ENCODE results near the gene PXDN. TPM values are rescaled to one million over a fixed set of nuclear protein-coding genes. Genes with fewer than 3 reads are reported as not detected.

PXDN gene
- total and polyA plus RNA-seq, 9 of the 15 experiments (the other 6 are each of a cell fraction or from before 2014, with no cell fraction given) = 0.49 TPM; not detected in 8

DNA sequence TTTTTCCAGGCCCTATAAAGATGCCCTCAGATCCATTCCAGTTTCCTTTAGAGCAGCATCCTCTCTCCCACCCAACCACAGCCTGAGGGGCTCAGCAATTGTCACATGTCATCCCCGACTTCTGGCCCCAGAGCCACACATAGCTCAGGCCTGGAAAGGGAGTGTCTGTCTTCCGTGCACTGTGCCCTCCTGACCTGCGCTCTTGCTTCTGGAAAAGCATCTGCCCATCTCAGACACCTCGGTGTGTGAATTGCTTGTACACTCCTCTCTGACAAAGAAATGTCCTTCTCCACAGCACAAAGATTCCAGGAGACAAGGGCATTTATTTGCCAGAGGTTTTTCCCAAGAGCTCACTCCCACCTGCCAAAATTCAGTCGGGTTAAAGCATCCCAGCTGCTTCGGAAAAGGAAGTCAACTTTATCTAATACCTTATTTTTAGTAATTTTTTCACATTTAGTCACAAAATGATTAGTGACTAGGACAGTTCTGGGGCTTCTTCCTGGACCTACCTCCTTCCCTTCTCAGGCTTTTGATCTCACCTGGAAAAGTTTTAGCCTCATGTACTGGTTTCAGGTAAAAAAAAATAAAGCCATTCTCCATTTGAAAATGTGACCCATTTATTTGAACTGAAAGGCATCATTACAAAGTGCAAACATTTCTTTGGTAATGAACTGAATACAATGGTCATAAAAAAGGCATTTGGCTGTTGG lies 112.9 kb downstream of the PXDN start (continued):
- TF ChIP-seq JUND (IDR thresholded peaks at IDR 0.05; ENCODE audit: borderline replicate concordance, low read depth, low read length) (no peak), JUND (tag; IDR thresholded peaks at IDR 0.05; ENCODE audit: borderline replicate concordance, low read depth, low read length) (no peak)

GRCh38 chr2:1628893-1629292 lies 115.4 kb downstream of the PXDN start:
- Histone ChIP-seq H3K79me2 (ENCODE audit: control insufficient read depth, insufficient read depth, low read length) (no peaks in the 10 kb centered on the region), H3K9ac (ENCODE audit: insufficient read depth in 1 of 2, low read depth in 2 of 2, low read length in 2 of 2) (no peak overlapping the region), H2AFZ (ENCODE audit: low read depth, low read length) (no peak overlapping the region), H3K36me3 (ENCODE audit: control insufficient read depth, insufficient read depth, low read length) (no peaks in the 10 kb centered on the region), H3K27ac (ENCODE audit: extremely low read depth, low read depth, low read length) (no peak overlapping the region), H4K20me1 (replicated peaks; ENCODE audit: control insufficient read depth, insufficient read depth, low read length) (no peaks in the 10 kb centered on the region), H3K4me1 (replicated peaks in 1 of 2; ENCODE audit: control insufficient read depth in 2 of 2, insufficient read depth in 2 of 2, low read length in 2 of 2) (peaks cover 0 to 4% of the 10 kb centered on the region in 2 experiments; a peak in 1 of 5 replicates), H3K4me2 (ENCODE audit: insufficient read depth, low read length) (no peak overlapping the region), H3K9me1 (ENCODE audit: control insufficient read depth, insufficient read depth, low read length) (peaks cover 3% of the 10 kb centered on the region), H3K4me3 (no peak overlapping the region), H3K27me3 (ENCODE audit: control insufficient read depth in 2 of 2, insufficient read depth in 2 of 2, low read length in 2 of 2) (peaks cover 15 to 34% of the 10 kb centered on the region in 2 experiments; a peak in 3 of 5 replicates), H3K9me3 (replicated peaks; ENCODE audit: control insufficient read depth, insufficient read depth, low read depth, low read length) (no peaks in the 10 kb centered on the region)
- ATAC-seq (no peak), DNase-seq (ENCODE audit: extremely low read depth in 1 of 4, low spot score in 3 of 4) (no peak), FAIRE-seq (no peak)
- no peak for TF ChIP-seq BACH1 (tag; IDR thresholded peaks at IDR 0.05)
- TF ChIP-seq TFAP4 (CRISPR knock-in tag; IDR thresholded peaks at IDR 0.05; ENCODE audit: borderline replicate concordance) = no peak
- TF ChIP-seq, protein P1, sequence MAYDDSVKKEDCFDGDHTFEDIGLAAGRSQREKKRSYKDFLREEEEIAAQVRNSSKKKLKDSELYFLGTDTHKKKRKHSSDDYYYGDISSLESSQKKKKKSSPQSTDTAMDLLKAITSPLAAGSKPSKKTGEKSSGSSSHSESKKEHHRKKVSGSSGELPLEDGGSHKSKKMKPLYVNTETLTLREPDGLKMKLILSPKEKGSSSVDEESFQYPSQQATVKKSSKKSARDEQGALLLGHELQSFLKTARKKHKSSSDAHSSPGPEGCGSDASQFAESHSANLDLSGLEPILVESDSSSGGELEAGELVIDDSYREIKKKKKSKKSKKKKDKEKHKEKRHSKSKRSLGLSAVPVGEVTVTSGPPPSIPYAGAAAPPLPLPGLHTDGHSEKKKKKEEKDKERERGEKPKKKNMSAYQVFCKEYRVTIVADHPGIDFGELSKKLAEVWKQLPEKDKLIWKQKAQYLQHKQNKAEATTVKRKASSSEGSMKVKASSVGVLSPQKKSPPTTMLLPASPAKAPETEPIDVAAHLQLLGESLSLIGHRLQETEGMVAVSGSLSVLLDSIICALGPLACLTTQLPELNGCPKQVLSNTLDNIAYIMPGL (CRISPR knock-in tag; IDR thresholded peaks at IDR 0.05) = no peak
- no peak for TF ChIP-seq PYGO2 (tag; IDR thresholded peaks at IDR 0.05)
- TF ChIP-seq TAF15 (IDR thresholded peaks at IDR 0.05; ENCODE audit: low read depth, low read length) = no peak
- no peak for TF ChIP-seq ZNF830 (CRISPR knock-in tag; IDR thresholded peaks at IDR 0.05)
- no peak for TF ChIP-seq FOXA3 (CRISPR knock-in tag; conservative IDR thresholded peaks at IDR 0.05 in 1 of 2, IDR thresholded peaks at IDR 0.05 in 1 of 2)
- no peak for TF ChIP-seq MEIS2 (IDR thresholded peaks at IDR 0.05; ENCODE audit: partially characterized antibody)
- in situ Hi-C loops (cut with MboI) = no loop called here
- 3% methylated on average over 2 of the region's 2 CpGs for WGBS (ENCODE audit: insufficient coverage, low coverage, missing lambda C conversion rate)
- intact Hi-C loops (cut with micrococcal nuclease) = no loop called here
- ChIA-PET CTCF (ENCODE audit: low intra/inter-chr PET ratio) (no interaction called here), POLR2A (no interaction called here)
- BruUV-seq (replicated peaks) = no TSS peak

Data from K562 (cell line).